Measurements from ENCODE around the gene STAB2.

GRCh38 chr12:103782399-103782798 lies 195.3 kb downstream of the STAB2 start:
- TF ChIP-seq CTCF (IDR thresholded peaks at IDR 0.05) = no peak
- TF ChIP-seq POLR2A (IDR thresholded peaks at IDR 0.05) = no peak

Measured in esophagus squamous epithelium (tissue), 4 donors.